K562 (cell line): ENCODE measurements around the gene TMEM63A. TPM values are rescaled to one million over a fixed set of nuclear protein-coding genes. Genes with fewer than 3 reads are reported as not detected.

Experiments
- CGGBP1 ChIP-seq: fragments of 250-450 bp; sonication (Bioruptor Pico); IDR thresholded peaks from 2 replicates; pipeline ENCODE4 v1.9.0; 2021; ENCODE audit warnings: mild to moderate bottlenecking
- EGR1 ChIP-seq: fragments of 450-650 bp; conservative IDR thresholded peaks from 2 replicates; pipeline ENCODE4 v1.6.1; 2017; ENCODE audit warnings: mild to moderate bottlenecking
- EP300 ChIP-seq: IDR thresholded peaks from 2 replicates; pipeline ENCODE4 v1.6.1; 2012; ENCODE audit warnings: low read length, improper control_type of control experiment
- GTF3C2 ChIP-seq: IDR thresholded peaks from 3 replicates; pipeline ENCODE4 v1.6.1; 2011; ENCODE audit warnings: borderline replicate concordance, mild to moderate bottlenecking, moderate library complexity; ENCODE audit not compliant: insufficient read length; ENCODE audit errors: extremely low read depth
- KLF13 ChIP-seq: fragments of 450-650 bp; IDR thresholded peaks from 2 replicates; pipeline ENCODE4 v1.6.1; 2016; ENCODE audit warnings: missing genetic modification characterization, low read depth, mild to moderate bottlenecking, missing compliant biosample characterization, moderate library complexity, borderline replicate concordance
- RERE ChIP-seq: sonication (generic); formaldehyde crosslinking; IDR thresholded peaks from 2 replicates; pipeline ENCODE4 v1.8.0; 2023; ENCODE audit warnings: missing genetic modification reagents, mild to moderate bottlenecking, borderline replicate concordance
- XRCC3 ChIP-seq: fragments of 450-650 bp; IDR thresholded peaks from 2 replicates; pipeline ENCODE4 v1.6.1; 2017; ENCODE audit warnings: mild to moderate bottlenecking, moderate library complexity
- ZNF407 ChIP-seq: fragments of 450-650 bp; IDR thresholded peaks from 2 replicates; pipeline ENCODE4 v1.6.1; 2016; ENCODE audit warnings: low read depth
- polyA plus RNA-seq, 8 experiments: library from polyadenylated mRNA; depleted of rRNA in 4 of 8; stranded (reverse) in 5 of 8; unstranded in 3 of 8; fragments of >200 nt; fragmentation: Nextera tagmentation in 2 of 8; fragmentation: Illumina TruSeq in 1 of 8; extraction: Ambion mirVana in 2 of 8; extraction: Trizol in 1 of 8; gene quantifications; 2 replicates each; pipeline versions ENCODE4 v1.2.1 to v1.2.3, GENCODE V29; 2011 to 2014; ENCODE audit warnings: inconsistent platforms in 1 of 8, missing spikeins in 1 of 8
- total RNA-seq, 7 experiments: library from RNA; depleted of rRNA in 6 of 7; stranded (reverse); fragments of >200 nt in 6 of 7; fragmentation: Illumina TruSeq in 2 of 7; extraction: Trizol in 2 of 7; gene quantifications; 2 replicates each; pipeline versions ENCODE4 v1.2.1 to v1.2.3, GENCODE V29; 2011 to 2021; ENCODE audit warnings: low replicate concordance in 1 of 7

The TMEM63A gene
- total and polyA plus RNA-seq, 9 of the 15 experiments (the other 6 are each of a cell fraction or from before 2014, with no cell fraction given): 2.0 to 54.6 (median 17.5) TPM

- no peak for TF ChIP-seq CGGBP1
- TF ChIP-seq EGR1: peak; percentile 75
- no peak for TF ChIP-seq RERE (CRISPR knock-in tag)
- no peak for TF ChIP-seq GTF3C2
- peak; percentile 33; the same call in 1 of the 2 replicates for TF ChIP-seq EP300
- no peak for TF ChIP-seq XRCC3
- no peak for TF ChIP-seq ZNF407
- TF ChIP-seq KLF13 (tag): no peak
Measured at GRCh38 chr1:225899044-225899925, 17.1 kb upstream of the TMEM63A start (continued).
